NCI-H510A (cell line): Measurements from ENCODE around the gene SLC39A11.
"Not testable (repeated sequence)": the region's sequence is repeated elsewhere in the genome, so short reads cannot be mapped to it uniquely, and the experiment has no call there.

Source experiments
- DNase-seq: peaks from one replicate; lab custom pipeline; 2025; lab: John Stamatoyannopoulos, UW

SLC39A11 gene, protein sequence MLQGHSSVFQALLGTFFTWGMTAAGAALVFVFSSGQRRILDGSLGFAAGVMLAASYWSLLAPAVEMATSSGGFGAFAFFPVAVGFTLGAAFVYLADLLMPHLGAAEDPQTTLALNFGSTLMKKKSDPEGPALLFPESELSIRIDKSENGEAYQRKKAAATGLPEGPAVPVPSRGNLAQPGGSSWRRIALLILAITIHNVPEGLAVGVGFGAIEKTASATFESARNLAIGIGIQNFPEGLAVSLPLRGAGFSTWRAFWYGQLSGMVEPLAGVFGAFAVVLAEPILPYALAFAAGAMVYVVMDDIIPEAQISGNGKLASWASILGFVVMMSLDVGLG

DNA sequence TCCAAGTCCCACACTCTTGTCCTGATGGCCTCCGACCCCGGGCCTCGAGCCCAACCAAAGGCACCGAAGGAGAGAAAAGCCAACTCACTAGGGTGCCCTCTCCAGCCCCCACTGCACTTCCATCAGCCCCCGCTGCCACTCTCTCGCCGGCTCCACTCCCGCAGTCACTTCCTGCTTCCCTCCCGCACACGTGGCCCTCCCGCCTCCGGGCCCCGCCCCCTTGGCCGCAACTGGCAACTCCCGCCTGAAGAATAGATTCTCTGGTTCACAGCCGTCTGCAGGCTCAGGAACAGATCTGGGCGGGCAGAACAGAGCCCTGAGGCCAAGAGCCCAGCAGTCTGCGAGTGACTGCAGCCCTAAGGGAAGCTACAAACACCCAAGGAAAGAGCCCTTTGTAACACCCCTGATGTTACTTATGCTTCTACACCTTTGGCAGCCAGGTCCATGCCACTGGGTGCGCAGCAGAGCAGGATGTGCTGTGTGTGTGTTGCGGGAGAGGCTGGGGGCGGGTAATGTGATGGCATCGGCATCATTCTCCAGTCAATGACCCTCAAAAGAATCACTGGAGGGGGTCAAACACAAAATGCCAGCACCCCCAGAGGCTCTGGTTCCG is at the start of gene SLC39A11:
Gene SLC39A11, minus strand, starts transcription at position 166 of the 613 bp plus-strand sequence. CDS start 3,924 bp downstream, outside the sequence.
- DNase-seq: peak; percentile 91

DNA sequence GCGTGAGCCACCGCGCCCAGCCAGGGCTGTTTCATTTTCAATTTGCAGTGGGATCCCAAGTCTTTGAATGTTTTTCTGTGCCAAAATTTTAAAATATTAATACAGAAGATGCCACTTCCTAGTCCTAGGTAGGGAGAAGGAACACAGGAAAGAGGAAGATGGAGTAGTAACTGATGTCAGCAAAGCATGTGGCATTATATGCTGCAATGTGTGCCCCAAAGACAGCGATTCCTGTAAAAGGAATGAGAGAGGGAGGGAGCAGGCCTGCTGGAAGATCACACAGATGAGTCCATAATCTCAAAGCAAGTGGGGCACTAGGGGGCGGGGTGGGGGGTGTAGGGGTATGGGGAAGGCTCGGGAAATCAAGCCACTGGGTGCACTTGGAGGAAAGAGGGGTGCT is 48.9 kb upstream of the SLC39A11 start:
- no peak for DNase-seq

DNA sequence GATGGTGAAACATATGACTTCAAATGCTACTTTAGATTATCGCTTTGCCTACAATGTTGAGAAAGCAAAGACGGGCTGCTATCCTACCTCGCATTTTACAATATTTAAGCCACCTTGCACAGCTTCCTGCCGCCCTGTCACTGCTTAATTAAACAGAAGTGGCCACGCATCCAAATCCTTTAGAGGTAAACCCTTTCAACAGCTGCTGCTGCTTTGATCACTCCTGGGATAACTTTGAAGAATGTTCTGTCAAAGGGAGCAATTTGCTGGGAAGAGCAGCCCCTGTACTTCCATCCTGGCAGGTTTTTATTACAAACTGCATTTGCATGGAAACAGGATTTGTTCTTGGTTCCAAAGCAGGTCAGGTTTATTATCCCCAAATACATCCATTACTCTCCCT is 48.1 kb upstream of the SLC39A11 start:
- DNase-seq: no peak

DNA sequence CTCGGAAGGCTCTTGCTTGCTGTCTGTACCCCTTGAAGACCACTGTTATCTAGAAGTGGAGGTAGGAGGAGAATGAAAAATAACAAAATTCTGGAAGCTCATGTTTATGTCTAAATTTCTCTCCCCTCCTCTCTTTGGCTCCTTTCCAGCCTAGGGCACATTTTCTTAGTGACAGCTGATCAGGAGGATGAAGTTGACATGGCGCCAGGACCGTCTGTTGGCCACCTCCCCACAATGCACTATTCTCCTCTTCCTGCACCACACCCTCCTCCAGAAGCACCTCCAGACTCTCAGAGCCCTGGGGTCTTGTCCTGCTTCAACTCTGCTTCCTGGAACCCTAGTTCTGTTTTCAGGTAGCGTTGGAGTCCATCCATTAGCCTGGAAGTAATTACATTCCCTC is 46.8 kb upstream of the SLC39A11 start:
- no peak for DNase-seq

DNA sequence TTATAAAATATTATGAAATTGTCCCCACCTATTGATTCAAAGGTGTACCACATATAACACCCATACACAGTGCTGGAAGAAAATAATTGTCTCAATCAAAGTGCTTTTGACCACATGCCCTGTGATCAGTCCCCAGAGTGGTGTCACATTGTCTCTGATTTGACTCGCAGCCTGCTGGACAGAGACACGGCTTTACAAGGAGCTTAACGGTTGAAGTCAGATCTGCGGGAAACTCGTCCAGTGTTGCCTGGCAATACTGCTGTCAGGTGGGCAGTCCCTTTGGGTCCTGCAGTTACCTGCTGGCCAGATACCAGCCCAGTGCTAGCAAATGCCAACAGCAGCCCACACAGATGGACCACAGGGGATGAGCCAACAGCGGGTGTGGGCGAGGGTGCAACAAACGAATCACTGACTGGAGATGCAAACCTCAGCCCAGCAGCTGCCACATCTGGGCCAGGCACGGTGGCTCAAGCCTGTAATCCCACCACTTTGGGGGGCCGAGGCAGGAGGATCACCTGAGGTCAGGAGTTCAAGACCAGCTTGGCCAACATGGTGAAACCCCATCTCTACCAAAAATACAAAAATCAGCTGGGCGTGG is 46.2 kb upstream of the SLC39A11 start:
- no peak for DNase-seq

DNA sequence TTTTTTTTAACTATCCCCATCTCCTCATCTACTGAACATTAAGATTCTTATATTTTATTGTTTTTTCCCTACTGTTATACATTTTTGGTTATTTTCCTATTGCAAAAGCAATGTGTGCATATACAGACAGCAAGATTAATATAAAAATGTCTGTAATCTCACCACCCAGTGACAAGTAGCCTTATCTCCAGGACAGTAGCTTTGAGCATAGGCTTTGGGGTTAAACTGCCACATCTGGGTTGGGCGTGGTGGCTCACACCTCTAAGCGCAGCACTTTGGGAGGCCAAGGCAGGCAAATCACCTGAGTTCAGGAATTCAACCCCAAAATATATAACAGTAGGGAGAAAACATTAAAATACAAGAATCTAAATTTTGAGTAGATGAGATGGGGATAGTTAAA is 44.9 kb upstream of the SLC39A11 start:
- DNase-seq: no peak

DNA sequence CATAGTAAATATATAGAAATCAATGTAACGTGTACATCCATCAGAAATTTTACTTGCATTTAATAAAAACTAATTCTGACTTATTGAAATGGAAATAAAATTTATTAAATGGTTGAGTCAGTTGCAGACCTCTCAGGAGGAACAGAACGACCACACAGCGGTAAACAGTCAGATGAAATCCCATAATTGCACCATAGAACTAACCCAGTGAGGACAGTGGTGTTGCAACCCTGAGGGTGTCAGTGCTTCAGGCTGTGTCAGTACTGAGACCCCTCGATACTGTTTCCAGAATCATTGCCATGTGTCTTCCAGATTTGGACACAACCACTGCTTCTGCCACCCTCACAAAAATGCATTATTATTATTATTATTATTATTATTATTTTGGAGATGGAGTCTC is 43.3 kb upstream of the SLC39A11 start:
- DNase-seq: no peak

DNA sequence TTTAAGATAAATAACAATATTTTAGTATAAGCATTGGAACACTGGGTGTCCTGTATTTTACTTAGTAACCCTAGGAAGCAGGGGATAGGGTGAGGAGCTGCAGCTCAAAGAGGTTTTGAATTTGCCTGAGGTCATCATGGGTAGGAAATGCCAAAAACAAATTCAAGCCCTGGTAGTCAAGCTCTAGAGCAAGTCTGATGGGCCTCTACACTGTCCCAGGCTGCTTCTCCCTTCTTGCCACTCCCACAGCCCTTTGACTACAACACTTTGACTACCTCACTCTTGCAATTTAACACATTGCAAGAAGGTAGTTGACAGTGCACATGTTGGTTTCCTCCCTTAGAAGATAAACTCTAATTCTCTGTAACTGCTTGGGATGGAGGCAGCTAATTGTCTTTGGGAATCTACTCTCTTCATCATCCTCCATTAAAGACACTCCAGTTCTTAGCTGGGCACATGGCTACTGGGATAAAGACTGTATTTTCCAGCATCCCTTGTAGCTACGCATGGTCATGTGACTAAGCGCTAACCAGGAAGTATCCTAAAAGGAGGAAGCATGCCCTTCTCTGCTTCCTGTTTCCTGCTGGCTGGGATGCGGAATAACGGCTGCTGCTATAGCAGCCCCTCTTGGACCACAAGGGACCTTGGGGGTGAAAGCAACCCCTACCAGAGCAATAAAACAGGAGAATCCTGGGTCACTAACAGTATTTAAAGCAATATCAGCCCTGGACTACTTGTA is 41.6 kb upstream of the SLC39A11 start:
- DNase-seq: no peak

DNA sequence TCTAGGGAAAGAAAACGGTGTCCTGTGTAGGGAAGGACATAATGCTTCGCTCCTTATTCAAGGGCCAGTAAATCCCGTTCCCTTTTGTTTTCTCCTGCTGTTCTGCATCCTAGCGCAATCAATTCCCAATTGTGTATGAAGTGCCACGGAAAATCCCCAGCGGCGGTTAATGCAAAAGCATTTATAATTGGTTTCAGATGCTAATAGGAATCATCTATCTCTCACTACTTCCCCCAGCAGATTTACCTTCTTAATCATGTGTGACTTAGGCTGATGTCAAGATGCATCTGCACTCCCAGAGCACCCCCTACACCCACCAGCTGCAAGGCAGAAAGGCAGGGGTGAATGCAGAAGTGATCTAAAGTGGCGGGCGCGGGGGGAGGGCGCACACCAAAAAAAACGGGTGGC is 39.6 kb upstream of the SLC39A11 start:
- DNase-seq: no peak

DNA sequence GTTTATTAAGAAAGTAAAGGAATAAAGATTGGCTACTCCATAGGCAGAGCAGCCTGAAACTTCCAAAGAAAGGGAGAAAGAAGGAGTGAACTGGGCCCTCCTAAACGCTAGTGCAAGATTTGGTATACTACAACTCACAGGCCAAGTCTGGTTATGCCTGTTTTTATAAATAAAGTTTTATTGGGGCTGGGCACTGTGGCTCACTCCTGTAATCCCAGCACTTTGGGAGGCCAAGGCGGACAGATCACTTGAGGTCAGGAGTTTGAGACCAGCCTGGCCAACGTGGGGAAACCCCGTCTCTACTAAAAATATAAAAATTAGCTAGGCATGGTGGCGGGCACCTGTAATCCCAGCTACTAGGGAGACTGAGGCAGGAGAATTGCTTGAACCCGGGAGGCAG is 39.0 kb upstream of the SLC39A11 start:
- not testable (repeated sequence) for DNase-seq

DNA sequence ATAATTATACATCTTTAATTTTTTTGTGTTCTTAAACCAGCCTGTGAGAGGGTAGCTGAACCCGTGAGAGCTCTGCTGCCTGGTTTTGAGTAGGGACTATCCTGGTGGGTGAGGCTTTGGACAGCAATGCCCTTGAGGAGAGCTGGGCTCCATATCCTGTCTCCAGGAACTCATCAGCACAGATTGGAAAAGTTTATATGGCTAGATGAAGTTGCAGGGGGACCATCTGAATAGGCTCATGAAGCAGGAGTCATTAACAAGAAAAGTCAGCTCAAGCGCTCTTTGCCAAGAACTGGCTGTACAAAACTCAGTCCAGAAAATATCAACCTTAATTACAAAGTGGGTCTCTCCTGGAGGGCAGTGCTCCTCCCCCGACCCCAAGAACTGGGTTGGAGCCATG is 38.5 kb upstream of the SLC39A11 start:
- DNase-seq: no peak

DNA sequence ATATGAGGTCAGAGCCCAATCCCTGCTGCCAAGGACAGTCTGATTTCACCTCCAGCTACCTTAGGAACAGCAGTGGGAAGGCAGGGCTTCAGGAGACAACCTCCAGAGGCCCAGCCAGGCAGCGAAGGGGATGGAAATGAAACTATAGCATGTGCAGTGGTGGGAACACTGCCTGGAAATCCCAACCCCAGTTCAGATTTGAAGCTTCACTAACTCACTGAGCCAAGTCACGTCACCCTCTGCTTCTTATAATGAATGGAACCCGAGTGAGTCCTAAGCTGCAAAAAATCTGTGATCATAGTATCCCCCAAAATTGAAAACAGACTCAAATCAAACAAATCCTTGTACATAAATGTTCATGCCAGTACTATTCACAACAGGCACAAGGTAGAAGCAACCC is 36.0 kb upstream of the SLC39A11 start:
- DNase-seq: no peak

DNA sequence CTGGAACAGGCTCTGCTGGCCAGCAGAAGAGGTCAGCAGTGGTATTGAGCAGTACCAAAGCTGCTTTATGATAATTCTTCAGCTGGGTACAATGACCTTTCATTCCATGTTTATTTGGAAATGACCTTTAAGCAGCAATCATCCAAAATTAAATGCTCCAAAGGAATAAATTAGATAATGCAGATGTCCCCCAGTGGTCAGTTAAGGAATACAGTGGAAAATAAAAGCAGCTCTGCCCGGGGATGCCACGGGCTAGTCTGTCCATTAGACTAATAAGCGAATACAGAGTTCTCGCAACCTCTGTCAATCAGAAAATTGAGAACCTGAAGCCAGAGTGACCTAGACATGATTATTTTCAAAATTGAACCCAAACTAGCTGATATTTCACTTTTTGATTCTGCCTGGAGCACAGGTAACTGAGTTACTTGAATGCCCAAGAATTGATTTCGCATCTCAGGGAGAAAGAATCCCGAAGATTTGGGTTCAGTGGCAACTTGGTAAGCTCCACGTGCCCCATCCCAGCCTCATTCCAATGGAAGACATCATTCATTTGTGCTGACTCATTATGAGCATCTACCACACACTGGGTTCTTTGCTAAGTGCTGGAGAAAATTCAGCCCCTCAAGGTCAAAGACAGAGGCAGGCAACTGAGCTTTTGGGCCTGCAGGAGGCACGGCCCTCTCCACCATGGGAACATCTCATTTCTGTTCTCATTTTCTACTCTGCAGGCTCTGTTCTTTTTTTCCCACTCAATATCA is 34.4 kb upstream of the SLC39A11 start:
- no peak for DNase-seq

DNA sequence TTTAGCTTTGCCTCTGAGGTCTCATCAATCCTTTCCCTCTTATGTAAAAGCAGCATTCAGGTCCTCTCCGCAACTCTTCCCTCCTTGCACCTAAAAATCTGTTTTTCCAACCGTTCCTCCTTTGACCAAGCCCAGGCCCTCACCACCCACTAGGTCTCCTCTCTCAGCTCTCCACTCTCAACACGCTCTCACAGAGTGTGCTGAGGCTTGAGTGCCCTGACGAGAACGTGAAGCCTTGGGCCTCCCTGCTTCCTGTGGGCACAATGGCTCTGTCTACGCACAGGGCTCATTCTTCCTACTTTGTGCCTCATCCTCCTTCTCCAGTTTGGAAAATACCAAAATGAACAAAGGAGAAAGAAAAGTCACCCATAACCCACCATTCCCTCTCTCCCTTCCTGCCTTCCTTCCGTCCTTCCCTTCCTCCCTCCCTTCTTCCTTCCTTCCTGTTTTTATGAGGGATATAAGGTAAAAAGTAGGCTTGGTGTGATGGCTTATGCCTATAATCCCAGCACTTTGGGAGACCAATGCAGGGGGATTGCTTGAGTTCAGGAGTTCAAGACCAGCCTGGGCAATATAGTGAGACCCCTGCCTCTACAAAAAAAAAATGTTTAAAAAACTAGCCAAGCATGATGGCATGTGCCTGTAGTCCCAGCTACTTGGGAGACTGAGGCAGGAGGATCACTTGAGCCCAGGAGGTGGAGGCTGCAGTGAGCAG is 31.3 kb upstream of the SLC39A11 start:
- DNase-seq: no peak

DNA sequence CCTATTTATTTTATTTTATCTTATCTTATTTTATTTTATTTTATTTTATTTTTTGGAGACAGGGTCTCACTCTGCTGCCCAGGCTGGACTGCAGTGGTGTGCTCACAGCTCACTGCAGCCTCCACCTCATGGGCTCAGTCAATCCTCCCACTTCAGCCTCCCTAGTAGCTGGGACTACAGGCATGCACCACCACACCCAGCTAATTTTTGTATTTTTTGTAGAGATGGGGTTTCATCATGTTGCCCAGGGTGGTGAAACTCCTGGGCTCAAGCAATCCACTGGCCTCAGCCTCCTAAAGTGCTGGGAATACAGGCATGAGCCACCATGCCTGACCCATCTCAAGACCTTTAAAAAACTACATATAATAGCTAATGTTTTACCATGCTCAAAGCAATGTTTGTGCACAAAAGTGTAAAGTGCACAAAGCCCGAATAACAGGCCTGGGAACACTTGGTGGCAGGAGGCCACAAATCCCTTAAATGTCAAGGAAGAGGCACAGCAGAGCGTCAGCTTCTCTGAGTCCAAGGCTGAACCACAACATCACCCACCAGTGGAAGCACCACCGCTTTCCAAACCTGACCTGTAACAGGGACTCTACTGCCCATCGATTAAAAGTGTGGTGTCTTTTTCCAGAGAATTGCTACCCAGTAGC is 30.6 kb upstream of the SLC39A11 start:
- DNase-seq: no peak

DNA sequence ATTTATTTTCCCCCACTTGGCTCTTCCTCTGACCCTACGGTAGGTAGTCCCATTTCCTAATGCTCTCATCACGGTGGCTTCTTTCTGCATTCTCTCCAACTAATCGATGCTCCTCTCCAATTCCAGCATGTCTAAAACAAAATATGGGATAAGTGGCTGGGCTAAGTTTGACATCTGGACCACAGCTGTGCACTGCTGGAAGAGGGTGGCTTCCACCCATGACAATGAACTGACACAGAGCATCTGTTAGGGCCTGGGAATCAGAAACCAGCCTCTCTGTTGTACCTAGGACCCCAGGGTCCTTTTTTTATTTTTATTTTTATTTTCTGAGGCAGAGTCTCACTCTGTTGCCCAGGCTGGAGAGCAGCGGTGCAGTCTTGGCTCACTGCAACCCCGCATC is 29.0 kb upstream of the SLC39A11 start:
- DNase-seq: no peak

DNA sequence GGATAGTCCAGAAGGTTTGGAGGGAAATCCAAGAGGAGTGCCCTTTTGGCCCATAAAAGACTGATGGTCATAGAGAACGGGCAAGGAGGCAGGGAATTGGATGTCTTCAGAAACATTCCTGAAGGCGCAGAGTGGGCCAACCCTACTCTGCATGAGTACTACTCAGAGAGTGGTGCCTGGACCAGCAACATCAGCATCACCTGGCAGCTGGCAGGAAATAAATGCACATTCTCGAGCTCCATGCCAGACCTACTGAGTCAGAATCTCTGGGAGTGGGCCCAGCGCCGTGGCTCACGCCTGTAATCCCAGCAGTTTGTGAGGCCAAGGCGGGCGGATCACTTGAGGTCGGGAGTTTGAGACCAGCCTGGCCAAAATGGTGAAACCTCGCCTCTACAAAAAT is 27.1 kb upstream of the SLC39A11 start:
- no peak for DNase-seq

DNA sequence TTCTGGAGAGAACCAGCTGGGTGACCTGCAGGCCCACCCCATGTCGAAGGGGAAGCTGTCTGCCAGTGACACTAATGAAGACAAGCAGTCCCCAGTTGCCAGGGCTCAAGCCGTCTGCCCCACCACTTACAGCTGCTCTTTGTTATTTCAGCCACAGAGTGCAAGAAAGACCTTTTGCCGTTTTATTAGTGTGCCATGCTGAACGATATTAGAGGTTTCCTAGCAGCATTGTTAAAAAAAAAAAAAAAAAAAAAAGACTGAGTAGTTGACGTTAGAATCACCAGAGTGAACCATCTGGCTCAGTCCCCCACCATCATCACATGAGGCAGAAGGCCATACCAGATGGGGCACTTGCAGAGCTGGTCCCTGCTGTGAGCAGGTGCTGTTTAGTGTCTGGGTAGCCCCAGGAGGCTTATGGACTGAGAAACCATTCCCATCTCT is 26.5 kb upstream of the SLC39A11 start:
- DNase-seq: no peak

DNA sequence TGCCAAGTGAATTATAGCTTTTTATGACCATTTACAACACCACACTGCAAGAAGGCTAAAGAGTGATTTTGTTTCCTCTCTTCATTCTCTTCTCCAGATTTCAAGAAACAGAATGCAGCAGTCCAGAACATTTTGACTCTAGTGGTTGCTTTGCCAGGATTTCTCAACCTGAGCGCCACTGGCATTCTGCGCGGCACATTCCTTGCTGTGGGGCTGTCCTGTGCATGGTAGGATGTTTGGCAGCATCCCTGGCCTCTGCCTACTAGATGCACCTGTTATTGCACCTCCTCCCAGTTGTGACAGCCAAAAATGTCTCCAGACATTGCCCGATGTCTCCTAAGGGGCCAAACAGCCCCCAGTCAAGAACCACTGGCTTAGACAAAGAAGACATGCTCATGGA is 25.7 kb upstream of the SLC39A11 start:
- no peak for DNase-seq

DNA sequence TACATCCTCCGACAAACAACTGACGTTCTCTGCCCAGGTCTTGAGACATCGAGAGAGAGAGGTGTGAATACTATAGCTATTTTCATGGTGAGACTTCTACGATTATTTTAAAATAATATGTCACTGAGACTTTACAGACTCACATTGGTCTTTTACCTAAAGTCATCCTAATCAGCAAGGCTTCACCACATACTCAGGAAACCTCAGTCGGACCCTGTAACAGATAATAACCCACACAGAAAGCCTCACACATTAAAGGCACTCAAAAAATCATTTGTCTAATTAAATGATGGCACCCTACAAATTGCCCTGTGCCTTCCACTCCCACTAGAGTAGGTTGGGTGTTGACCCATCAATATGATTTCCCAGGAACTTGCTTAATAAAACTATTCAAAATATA is 19.8 kb upstream of the SLC39A11 start:
- DNase-seq: no peak

DNA sequence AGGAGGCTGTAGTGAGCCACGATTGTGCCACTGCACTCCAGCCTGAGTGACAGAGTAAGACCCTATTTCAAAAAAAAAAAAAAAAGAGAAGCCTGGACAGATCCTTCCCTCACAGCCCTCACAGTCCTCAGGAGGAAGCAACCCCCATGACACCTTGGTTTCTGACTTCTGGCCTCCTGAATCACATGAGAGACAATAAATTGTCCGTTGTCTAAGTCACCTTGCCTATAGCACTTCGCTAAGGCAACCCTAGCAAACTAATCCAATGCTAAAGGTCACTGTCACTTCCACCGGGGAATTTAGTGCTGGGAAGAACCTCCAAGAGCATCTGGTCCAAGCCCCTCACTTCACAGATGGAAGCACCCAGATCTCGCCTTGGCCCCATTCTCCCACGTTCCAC is 18.9 kb upstream of the SLC39A11 start:
- no peak for DNase-seq
